Neural cell (in vitro differentiated cells): ENCODE data around the gene IFTAP.
A peak's percentile ranks its signal among the peaks of the same experiment; 100 is the strongest.

Experiments
- EP300 ChIP-seq: fragments of 450-650 bp; conservative IDR thresholded peaks from 2 replicates; pipeline ENCODE4 v1.6.1; 2014; ENCODE audit warnings: antibody characterized with exemption, mild to moderate bottlenecking, moderate library complexity; ENCODE audit not compliant: poor library complexity, severe bottlenecking
- EZH2 ChIP-seq: fragments of 200-600, 300-800 bp; shearing (Covaris generic), sonication (generic); IDR thresholded peaks from 2 replicates; pipeline ENCODE4 v1.6.1; 2014; ENCODE audit warnings: antibody characterized with exemption, low read length, borderline replicate concordance, mild to moderate bottlenecking; ENCODE audit not compliant: insufficient read depth, poor library complexity, severe bottlenecking
- POLR2AphosphoS5 ChIP-seq: IDR thresholded peaks from 2 replicates; pipeline ENCODE4 v1.6.1; 2012
- RAD21 ChIP-seq: fragments of 450-650 bp; conservative IDR thresholded peaks from 2 replicates; pipeline ENCODE4 v1.6.1; 2014; ENCODE audit warnings: antibody characterized with exemption, mild to moderate bottlenecking, moderate library complexity
- SMC3 ChIP-seq: fragments of 450-650 bp; conservative IDR thresholded peaks from 2 replicates; pipeline ENCODE4 v1.6.1; 2014; ENCODE audit warnings: antibody characterized with exemption, mild to moderate bottlenecking, moderate library complexity; ENCODE audit not compliant: poor library complexity
- TAF1 ChIP-seq: IDR thresholded peaks from 2 replicates; pipeline ENCODE4 v1.6.1; 2012; ENCODE audit warnings: low read depth
- TF ChIP-seq, protein P1 (sequence below): fragments of 450-650 bp; IDR thresholded peaks from 2 replicates; pipeline ENCODE4 v1.5.1; 2014; ENCODE audit warnings: antibody characterized with exemption, mild to moderate bottlenecking, moderate library complexity; ENCODE audit not compliant: poor library complexity, severe bottlenecking
- TF ChIP-seq, protein P2 (sequence below): IDR thresholded peaks from 2 replicates; pipeline ENCODE4 v1.6.1; 2012; ENCODE audit warnings: borderline replicate concordance

DNA sequence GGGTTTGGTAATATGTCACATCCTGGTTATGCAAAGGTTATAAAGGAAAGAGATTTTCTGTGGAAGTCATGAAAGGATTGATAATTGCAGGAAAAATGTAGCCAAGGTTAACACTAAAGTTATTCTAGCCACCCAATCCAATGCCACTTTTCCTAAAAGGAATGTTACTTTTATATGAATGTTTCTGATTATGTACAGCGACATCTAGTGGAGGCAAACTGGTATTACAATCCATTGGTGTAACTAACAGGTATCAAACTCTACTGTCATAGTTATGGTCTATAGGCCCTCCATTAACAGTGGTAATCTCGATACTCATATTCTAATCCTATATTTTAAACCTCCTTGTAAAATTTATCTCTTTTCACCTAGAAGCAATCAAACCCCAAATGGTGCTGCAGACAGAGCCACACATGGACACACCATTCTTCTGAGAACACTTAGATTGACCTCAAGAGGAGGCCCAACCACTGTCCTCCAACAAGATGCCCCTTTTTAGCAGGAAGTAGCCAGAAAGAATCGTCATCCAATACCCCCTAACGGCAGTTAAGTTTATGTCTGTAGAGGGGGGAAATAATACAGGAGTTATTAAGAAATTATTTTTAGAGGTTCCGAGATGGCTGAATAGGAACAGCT lies 78.6 kb downstream of the IFTAP start:
- TF ChIP-seq EP300 (no peak), TAF1 (no peak), RAD21 (peak; percentile 37), EZH2 (no peak), POLR2AphosphoS5 (no peak), SMC3 (peak; percentile 38)
- TF ChIP-seq, protein P1, sequence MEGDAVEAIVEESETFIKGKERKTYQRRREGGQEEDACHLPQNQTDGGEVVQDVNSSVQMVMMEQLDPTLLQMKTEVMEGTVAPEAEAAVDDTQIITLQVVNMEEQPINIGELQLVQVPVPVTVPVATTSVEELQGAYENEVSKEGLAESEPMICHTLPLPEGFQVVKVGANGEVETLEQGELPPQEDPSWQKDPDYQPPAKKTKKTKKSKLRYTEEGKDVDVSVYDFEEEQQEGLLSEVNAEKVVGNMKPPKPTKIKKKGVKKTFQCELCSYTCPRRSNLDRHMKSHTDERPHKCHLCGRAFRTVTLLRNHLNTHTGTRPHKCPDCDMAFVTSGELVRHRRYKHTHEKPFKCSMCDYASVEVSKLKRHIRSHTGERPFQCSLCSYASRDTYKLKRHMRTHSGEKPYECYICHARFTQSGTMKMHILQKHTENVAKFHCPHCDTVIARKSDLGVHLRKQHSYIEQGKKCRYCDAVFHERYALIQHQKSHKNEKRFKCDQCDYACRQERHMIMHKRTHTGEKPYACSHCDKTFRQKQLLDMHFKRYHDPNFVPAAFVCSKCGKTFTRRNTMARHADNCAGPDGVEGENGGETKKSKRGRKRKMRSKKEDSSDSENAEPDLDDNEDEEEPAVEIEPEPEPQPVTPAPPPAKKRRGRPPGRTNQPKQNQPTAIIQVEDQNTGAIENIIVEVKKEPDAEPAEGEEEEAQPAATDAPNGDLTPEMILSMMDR: peak; percentile 53
- TF ChIP-seq, protein P2, sequence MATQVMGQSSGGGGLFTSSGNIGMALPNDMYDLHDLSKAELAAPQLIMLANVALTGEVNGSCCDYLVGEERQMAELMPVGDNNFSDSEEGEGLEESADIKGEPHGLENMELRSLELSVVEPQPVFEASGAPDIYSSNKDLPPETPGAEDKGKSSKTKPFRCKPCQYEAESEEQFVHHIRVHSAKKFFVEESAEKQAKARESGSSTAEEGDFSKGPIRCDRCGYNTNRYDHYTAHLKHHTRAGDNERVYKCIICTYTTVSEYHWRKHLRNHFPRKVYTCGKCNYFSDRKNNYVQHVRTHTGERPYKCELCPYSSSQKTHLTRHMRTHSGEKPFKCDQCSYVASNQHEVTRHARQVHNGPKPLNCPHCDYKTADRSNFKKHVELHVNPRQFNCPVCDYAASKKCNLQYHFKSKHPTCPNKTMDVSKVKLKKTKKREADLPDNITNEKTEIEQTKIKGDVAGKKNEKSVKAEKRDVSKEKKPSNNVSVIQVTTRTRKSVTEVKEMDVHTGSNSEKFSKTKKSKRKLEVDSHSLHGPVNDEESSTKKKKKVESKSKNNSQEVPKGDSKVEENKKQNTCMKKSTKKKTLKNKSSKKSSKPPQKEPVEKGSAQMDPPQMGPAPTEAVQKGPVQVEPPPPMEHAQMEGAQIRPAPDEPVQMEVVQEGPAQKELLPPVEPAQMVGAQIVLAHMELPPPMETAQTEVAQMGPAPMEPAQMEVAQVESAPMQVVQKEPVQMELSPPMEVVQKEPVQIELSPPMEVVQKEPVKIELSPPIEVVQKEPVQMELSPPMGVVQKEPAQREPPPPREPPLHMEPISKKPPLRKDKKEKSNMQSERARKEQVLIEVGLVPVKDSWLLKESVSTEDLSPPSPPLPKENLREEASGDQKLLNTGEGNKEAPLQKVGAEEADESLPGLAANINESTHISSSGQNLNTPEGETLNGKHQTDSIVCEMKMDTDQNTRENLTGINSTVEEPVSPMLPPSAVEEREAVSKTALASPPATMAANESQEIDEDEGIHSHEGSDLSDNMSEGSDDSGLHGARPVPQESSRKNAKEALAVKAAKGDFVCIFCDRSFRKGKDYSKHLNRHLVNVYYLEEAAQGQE: no peak
